Activated CD4-positive, alpha-beta T cell treated with anti-CD3 and anti-CD28 coated beads, Interleukin-2, amount 50 U/mL, for 4 hours (primary cell): ENCODE data around the gene C1QB.
"Not testable (repeated sequence)": the region's sequence is repeated elsewhere in the genome, so short reads cannot be mapped to it uniquely, and the experiment has no call there.

Experiments used
- DNase-seq, 2 experiments: peaks; one replicate each; pipeline ENCODE4 v3.0.0-alpha.2; 2020

The C1QB gene

DNA sequence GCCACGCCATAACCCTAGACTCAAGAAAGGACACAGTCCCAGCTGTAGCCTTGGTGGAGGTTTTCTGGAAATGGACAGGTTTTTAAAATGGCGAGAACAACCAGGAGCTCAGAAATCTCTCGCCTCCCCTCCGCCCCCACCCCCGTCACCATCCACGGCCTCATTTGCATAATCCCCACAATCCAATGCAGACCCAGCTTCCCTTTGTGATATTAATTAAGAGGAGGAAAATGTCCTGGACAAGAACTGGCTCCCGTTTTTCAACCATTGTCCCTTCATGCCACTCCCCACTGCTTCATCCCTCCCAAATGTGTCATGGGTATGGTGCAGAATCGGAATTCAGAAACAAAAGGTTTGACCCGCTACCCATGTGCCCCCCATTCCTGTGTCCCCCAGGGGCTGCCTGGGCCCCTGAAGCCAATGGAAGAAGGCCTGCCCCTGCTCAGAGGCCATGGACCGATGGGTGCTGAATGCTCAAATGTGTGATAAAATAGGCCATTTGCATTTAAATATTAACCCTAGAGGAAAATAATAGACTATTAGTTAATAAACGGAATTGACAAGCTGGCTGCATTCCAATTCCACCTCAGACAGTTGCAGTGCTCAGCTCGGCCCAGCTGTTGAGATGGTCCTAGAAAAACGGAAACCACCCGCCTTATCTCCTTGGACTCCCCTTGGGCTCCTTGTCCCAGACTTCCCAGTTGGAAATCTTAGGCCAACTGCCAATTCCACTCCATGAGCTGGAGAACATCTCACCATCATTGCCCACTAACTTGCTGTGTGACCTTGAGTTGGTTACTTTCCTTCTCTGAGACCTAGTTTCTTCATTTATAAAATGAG, 46.9 kb downstream of the C1QB start:
- no peak for DNase-seq

DNA sequence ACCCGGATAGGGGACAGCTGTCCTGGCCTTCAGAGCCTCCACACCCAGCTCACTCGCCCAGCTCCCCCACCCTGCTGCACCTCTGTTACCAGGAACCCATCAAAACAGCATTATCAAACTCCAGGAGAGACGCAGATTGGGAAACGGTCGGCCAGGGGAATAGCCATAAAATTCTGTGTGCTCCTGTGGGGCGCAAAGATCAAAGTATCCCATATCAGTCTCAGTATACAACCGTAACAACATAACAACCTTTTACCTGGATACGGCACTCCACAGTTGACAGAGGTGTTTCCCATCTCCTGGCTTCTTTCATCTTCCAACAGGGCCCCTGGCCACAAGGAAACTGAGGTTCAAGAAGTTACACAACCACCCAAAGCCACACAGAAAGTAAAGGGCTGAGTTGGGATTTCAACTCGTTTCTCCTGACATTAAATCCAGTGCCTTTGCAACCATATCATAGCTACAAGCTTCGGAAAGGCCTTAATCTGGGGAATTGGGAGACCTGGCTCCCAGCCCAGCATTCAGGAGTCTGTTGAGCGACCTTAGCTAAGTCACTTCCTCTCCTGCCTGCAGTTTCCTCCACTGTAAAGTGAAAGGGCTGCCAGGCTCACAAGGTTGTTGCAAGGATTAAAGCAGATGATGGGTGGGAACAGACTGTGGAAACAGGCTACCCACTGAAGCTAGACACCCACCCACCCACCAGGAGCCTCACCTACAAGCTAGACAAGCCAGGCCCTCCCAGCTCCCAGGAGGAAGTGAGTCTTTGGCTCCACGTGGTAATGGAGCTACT, 49.5 kb downstream of the C1QB start:
- no peak for DNase-seq

GRCh38 chr1:22704440-22705067, 51.5 kb downstream of the C1QB start:
- peak; percentile 71 to 74 for DNase-seq

DNA sequence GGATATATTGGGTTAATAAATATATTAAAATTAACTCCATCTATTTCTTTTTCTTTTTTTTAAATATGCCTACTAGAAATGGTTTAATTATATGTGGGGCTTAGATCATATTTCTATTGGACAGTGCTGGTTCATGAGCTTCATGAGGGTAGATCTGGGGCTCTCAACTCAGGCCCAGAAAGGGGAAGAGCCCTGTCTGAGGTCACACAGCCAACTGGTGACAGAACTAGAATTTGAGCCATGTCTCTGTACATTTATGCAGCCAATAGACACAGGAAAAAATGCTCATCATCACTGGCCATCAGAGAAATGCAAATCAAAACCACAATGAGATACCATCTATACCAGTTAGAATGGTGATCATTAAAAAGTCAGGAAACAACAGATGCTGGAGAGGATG, 52.5 kb downstream of the C1QB start:
- no peak for DNase-seq

- not testable (repeated sequence) for DNase-seq
Measured at GRCh38 chr1:22706100-22706499, 53.1 kb downstream of the C1QB start.

DNA sequence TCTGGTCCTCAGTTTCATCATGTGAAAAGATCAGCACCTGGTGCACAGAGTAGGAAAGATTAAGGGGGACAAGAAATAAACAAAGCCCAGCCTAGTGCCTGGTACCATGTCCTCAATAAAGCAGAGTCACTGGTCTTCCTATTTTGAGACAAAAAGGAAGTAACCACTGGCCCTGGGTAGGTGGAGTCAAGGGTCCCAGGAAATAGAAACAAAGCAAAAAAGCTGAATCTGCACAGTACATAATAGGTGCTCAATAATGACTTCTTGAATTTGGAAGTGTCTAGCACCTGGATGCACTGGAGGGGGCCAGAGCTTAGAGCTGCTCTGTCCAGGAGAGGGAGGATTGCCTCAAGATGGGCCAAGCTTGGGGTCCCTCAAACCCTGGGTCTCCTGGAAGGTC, 55.7 kb downstream of the C1QB start:
- no peak for DNase-seq

DNA sequence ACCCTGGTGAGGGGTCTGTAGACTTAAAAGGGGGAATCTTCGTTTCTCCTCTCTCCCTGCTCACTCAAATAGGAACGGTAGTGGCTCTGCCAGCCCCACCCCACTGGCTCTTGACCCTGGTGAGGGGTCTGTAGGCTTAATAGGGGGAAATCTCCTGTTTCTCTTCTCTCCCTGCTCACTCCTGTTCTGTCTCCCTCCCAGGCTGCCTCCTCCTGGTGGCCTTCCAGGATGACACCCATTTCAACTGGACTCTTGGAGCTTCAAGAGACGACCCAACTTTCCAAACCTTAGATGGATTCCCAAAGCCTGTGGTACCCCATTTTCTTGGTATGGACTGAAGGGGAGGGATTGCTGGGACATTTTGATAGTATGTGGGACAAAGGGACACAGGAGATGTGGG, 56.2 kb downstream of the C1QB start:
- no peak for DNase-seq

- DNase-seq, result peak; percentile 7 to 19
Measured at GRCh38 chr1:22709891-22710700, 57.1 kb downstream of the C1QB start.

- DNase-seq, result no peak
Measured at GRCh38 chr1:22710701-22711049, 57.6 kb downstream of the C1QB start, which contains the start of gene EPHB2. EPHB2 (plus strand) TSS chr1:22710839; CDS start chr1:22710983, 144 bp downstream.

GRCh38 chr1:22711071-22711470, 58.0 kb downstream of the C1QB start:
- DNase-seq, result no peak
